Muscle of arm (tissue), 12 donors: ENCODE results near the gene TNK2. TPM values are rescaled to one million over a fixed set of nuclear protein-coding genes. Genes with fewer than 3 reads are reported as not detected.
"Not testable (repeated sequence)": the region's sequence is repeated elsewhere in the genome, so short reads cannot be mapped to it uniquely, and the experiment has no call there.

Source experiments
- DNase-seq: peaks from one replicate; pipeline ENCODE4 v3.0.0-alpha.2; 2013
- polyA plus RNA-seq, 12 donors: library from polyadenylated mRNA; unstranded; fragments of 120-200 nt; gene quantifications; one replicate each; pipeline ENCODE4 v1.2.1, GENCODE V29; 2013; ENCODE audit not compliant: insufficient read length in 12 of 12

The TNK2 gene
- polyA plus RNA-seq, 12 donors: 59.5 to 151 (median 111) TPM; not detected in 1

GRCh38 chr3:195872097-195872496 is 36.3 kb downstream of the TNK2 start:
- DNase-seq: no peak

GRCh38 chr3:195871686-195872085 is 36.7 kb downstream of the TNK2 start:
- DNase-seq: not testable (repeated sequence)

- no peak for DNase-seq
These were observed 37.4 kb downstream of the TNK2 start for GRCh38 chr3:195870937-195871336.

- DNase-seq: no peak
These were observed 37.9 kb downstream of the TNK2 start for GRCh38 chr3:195870442-195870841.

- DNase-seq: peak; percentile 22
These were observed 38.8 kb downstream of the TNK2 start for GRCh38 chr3:195869413-195870001.

GRCh38 chr3:195868866-195869412 is 39.4 kb downstream of the TNK2 start:
- no peak for DNase-seq

GRCh38 chr3:195868336-195868865 is 40.0 kb downstream of the TNK2 start:
- DNase-seq: no peak

GRCh38 chr3:195867631-195868335 is 40.6 kb downstream of the TNK2 start:
- DNase-seq: no peak

- no peak for DNase-seq
These were observed 41.5 kb downstream of the TNK2 start for GRCh38 chr3:195866686-195867511.

GRCh38 chr3:195865752-195866151 is 42.6 kb downstream of the TNK2 start:
- no peak for DNase-seq

GRCh38 chr3:195863121-195864061 is 45.0 kb downstream of the TNK2 start:
- peak; percentile 85 for DNase-seq

- not testable (repeated sequence) for DNase-seq
These were observed 46.0 kb downstream of the TNK2 start for GRCh38 chr3:195862318-195862717.

- DNase-seq: no peak
These were observed 47.9 kb downstream of the TNK2 start for GRCh38 chr3:195860456-195860855.

- no peak for DNase-seq
These were observed 48.4 kb downstream of the TNK2 start for GRCh38 chr3:195859846-195860411.

GRCh38 chr3:195859061-195859845 is 49.1 kb downstream of the TNK2 start:
- peak; percentile 64 for DNase-seq

GRCh38 chr3:195856410-195857084 is 51.8 kb downstream of the TNK2 start:
- no peak for DNase-seq

GRCh38 chr3:195855471-195856409 is 52.6 kb downstream of the TNK2 start:
- no peak for DNase-seq
